Muscle of leg (tissue), 11 donors: ENCODE data around the gene USP25. TPM values are rescaled to one million over a fixed set of nuclear protein-coding genes. Genes with fewer than 3 reads are reported as not detected.

Experiments used
- DNase-seq: peaks from one replicate; pipeline ENCODE4 v3.0.0; 2013
- H3K27ac ChIP-seq: one replicate; pipeline ENCODE4 v1.5.1; 2013; ENCODE audit warnings: mild to moderate bottlenecking, low read length, control low read depth
- H3K27me3 ChIP-seq: one replicate; pipeline ENCODE4 v1.6.1; 2013; ENCODE audit warnings: low read length; ENCODE audit not compliant: control insufficient read depth, insufficient read depth
- H3K36me3 ChIP-seq: one replicate; pipeline ENCODE4 v1.6.1; 2013; ENCODE audit warnings: low read length; ENCODE audit not compliant: control insufficient read depth, insufficient read depth
- H3K4me1 ChIP-seq: one replicate; pipeline ENCODE4 v1.6.1; 2013; ENCODE audit warnings: low read length; ENCODE audit not compliant: control insufficient read depth, insufficient read depth
- H3K4me3 ChIP-seq: one replicate; pipeline ENCODE4 v1.5.1; 2013; ENCODE audit warnings: low read length, control low read depth
- H3K9me3 ChIP-seq: replicated peaks from 2 replicates; pipeline ENCODE4 v1.6.1; 2013; ENCODE audit warnings: low read depth, low read length; ENCODE audit not compliant: control insufficient read depth
- WGBS: methylation state at CpG from one replicate; pipeline ENCODE4 v1.1.5; 2013; ENCODE audit warnings: missing lambda C conversion rate; ENCODE audit not compliant: insufficient coverage; 5-methylcytosine and 5-hydroxymethylcytosine counted together
- polyA plus RNA-seq, 8 donors: library from polyadenylated mRNA; unstranded; fragments of 120-200 nt; gene quantifications; one replicate each; pipeline versions ENCODE4 v1.2.1 to v1.2.3, GENCODE V29; 2013; ENCODE audit warnings: inconsistent platforms in 1 of 8, low replicate concordance in 1 of 8; ENCODE audit not compliant: insufficient read length in 8 of 8, insufficient read depth in 1 of 8
- total RNA-seq: library from RNA; stranded (reverse); fragments of 120-200 nt; gene quantifications from one replicate; pipeline ENCODE4 v1.2.4, GENCODE V29; 2013

USP25 gene
- total and polyA plus RNA-seq, 9 donors: 25.6 to 47.3 (median 35.7) TPM

GRCh38 chr21:15742694-15743093, 12.9 kb downstream of the USP25 start:
- H3K4me1 ChIP-seq: peaks cover 2% of the 10 kb centered on the region
- no peak overlapping the region for H3K27ac ChIP-seq
- WGBS: 95% methylated on average over 11 of the region's 13 CpGs

DNA sequence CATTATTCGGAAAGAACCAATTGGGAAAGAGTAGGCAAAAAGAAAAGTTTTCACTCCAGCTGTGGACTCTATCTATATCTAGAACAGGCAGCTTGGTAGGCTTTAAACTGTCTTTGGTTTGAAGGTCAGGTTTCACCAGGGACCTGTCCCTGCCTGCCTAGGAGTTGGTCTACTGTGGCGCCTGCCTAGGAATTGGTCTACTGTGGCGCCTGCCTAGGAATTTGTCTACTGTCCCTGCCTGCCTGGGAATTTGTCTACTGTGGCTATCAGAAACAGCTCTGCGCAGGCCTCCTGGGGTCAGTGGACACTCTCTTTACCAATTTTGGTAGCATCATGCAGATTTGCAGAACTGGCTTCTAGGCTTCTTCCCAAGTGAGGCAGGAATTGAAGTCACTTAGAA, 13.8 kb downstream of the USP25 start:
- H3K4me1 ChIP-seq: peaks cover 2% of the 10 kb centered on the region
- no peak for DNase-seq
- WGBS: 95% methylated on average over 3 of the region's 4 CpGs

More at GRCh38 chr21:15742694-15743093, 12.9 kb downstream of the USP25 start:
- no peaks in the 10 kb centered on the region for H3K9me3 ChIP-seq
- H3K4me3 ChIP-seq: no peak overlapping the region
- no peak for DNase-seq
- no peaks in the 10 kb centered on the region for H3K27me3 ChIP-seq
- peaks cover 4% of the 10 kb centered on the region for H3K36me3 ChIP-seq

GRCh38 chr21:15744926-15745325, 15.1 kb downstream of the USP25 start:
- no peaks in the 10 kb centered on the region for H3K4me1 ChIP-seq
- peaks cover 4% of the 10 kb centered on the region for H3K36me3 ChIP-seq
- H3K9me3 ChIP-seq: no peaks in the 10 kb centered on the region
- no peaks in the 10 kb centered on the region for H3K27me3 ChIP-seq
- H3K4me3 ChIP-seq: no peak overlapping the region
- 100% methylated on average over 1 of the region's 4 CpGs for WGBS
- H3K27ac ChIP-seq: no peak overlapping the region
- no peak for DNase-seq

More for the DNA sequence above, 13.8 kb downstream of the USP25 start:
- no peak overlapping the region for H3K4me3 ChIP-seq
- no peaks in the 10 kb centered on the region for H3K27me3 ChIP-seq
- peaks cover 4% of the 10 kb centered on the region for H3K36me3 ChIP-seq
- no peak overlapping the region for H3K27ac ChIP-seq
- H3K9me3 ChIP-seq: no peaks in the 10 kb centered on the region

DNA sequence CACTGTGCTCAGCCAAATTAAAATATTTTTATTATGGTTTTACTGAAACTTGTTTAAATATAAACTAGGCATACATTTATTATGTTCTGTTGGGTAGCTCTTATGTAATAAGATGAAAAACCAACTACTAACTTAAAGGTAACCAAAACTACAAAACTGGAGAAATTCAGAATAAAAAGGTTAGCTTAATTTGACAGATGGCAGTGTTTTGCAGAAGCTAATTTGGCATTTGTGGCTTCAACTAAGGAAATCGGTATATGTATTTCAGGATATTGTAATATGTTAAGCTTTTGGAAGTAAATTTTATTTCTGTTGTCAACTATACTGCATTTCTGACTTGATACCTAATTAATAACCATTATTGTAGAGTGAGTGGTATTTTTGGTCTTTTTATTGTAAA, 18.8 kb downstream of the USP25 start:
- H3K27me3 ChIP-seq: no peaks in the 10 kb centered on the region
- no CpG with 5 or more reads among the region's 1 CpG for WGBS
- H3K9me3 ChIP-seq: no peaks in the 10 kb centered on the region
- no peaks in the 10 kb centered on the region for H3K36me3 ChIP-seq
- H3K27ac ChIP-seq: no peak overlapping the region
- H3K4me1 ChIP-seq: no peaks in the 10 kb centered on the region
- no peak for DNase-seq
- no peak overlapping the region for H3K4me3 ChIP-seq

DNA sequence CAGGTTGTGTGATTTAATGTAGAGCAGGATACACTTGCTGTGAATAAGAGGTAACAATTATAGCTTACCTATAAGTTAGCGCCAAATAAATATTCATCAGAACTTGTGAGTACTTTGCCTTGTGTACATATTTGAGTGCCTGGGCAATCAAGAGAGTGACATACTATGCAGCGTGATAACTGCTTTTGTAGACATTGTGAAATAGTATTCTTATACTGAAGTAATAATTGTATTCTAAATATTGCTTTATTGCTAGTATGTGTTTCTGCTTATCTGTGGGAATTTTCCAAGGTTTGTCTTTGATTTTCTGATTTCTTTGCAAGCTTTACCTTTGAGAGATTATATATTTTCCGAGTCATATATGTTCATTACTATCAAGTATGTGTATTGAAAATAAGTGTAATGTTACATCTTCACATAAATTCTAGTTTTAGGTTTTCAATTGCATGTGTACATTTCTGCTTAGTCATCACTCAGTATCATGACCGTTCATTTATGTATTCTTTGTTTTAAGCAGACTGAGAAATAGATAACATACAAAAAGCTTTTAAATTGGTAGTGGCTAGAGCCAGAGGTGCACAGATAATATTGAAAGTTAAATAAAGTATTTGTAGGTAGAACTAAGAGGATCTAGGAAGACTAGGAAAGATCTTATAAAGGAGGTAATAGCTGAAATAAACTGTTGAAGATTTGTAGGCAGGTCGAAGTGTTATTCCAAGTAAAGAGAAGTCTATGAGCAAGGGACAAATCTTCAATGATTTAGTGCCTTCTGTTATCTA, 19.5 kb downstream of the USP25 start:
- Histone ChIP-seq H3K27ac (no peak overlapping the region), H3K4me1 (no peaks in the 10 kb centered on the region)
- no CpG with 5 or more reads among the region's 5 CpGs for WGBS

DNA sequence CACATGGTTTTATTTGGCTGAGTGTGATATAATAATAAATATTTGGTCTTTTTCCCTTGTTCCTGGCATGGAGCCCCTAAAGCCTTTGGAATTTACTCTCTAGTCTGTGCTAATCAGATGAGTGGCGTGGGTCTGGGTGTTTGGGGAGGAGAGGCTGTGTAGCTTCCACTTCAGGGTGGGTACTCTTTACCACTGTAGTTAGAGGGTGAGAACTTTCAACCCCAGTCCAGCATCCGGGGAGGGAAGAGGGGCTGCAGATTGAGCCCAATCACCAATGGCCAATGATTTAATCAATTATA, 20.0 kb downstream of the USP25 start:
- H3K27me3 ChIP-seq: no peaks in the 10 kb centered on the region
- DNase-seq: peak; percentile 29
- no peaks in the 10 kb centered on the region for H3K4me1 ChIP-seq
- no peaks in the 10 kb centered on the region for H3K36me3 ChIP-seq
- no peak overlapping the region for H3K27ac ChIP-seq
- no CpG with 5 or more reads among the region's 2 CpGs for WGBS
- no peaks in the 10 kb centered on the region for H3K9me3 ChIP-seq
- no peak overlapping the region for H3K4me3 ChIP-seq

More for the DNA sequence above, 19.5 kb downstream of the USP25 start:
- no peak for DNase-seq
- Histone ChIP-seq H3K27me3 (no peaks in the 10 kb centered on the region), H3K9me3 (no peaks in the 10 kb centered on the region), H3K36me3 (no peaks in the 10 kb centered on the region), H3K4me3 (no peak overlapping the region)

DNA sequence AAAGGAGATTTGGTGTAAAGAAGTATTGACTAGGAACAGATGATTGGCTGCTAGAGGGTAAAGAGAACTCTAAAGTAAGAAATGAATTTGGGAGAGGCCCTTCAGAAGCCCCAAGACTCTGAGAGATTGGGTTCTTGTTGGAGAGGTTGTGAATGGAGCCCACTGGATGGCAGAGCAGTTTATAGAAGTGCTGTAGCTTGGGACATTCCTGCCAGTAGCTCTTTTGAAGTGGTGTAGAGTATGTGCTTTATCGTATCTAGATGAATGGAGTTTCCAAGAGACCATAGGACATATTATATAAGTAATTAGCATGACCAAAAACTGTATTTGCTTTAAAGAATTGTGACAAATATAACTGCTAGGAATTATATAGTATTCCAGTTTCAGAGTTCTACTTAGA, 21.3 kb downstream of the USP25 start:
- H3K36me3 ChIP-seq: no peaks in the 10 kb centered on the region
- H3K27me3 ChIP-seq: no peaks in the 10 kb centered on the region
- H3K27ac ChIP-seq: no peak overlapping the region
- no peaks in the 10 kb centered on the region for H3K4me1 ChIP-seq
- H3K4me3 ChIP-seq: no peak overlapping the region
- no CpG with 5 or more reads among the region's 1 CpG for WGBS
- no peak for DNase-seq
- H3K9me3 ChIP-seq: no peaks in the 10 kb centered on the region

- Histone ChIP-seq H3K27ac (no peak overlapping the region), H3K9me3 (no peaks in the 10 kb centered on the region), H3K36me3 (no peaks in the 10 kb centered on the region), H3K4me3 (no peak overlapping the region), H3K27me3 (no peaks in the 10 kb centered on the region), H3K4me1 (no peaks in the 10 kb centered on the region)
- peak; percentile 84 for DNase-seq
These were observed 21.8 kb downstream of the USP25 start for GRCh38 chr21:15751546-15751945.

DNA sequence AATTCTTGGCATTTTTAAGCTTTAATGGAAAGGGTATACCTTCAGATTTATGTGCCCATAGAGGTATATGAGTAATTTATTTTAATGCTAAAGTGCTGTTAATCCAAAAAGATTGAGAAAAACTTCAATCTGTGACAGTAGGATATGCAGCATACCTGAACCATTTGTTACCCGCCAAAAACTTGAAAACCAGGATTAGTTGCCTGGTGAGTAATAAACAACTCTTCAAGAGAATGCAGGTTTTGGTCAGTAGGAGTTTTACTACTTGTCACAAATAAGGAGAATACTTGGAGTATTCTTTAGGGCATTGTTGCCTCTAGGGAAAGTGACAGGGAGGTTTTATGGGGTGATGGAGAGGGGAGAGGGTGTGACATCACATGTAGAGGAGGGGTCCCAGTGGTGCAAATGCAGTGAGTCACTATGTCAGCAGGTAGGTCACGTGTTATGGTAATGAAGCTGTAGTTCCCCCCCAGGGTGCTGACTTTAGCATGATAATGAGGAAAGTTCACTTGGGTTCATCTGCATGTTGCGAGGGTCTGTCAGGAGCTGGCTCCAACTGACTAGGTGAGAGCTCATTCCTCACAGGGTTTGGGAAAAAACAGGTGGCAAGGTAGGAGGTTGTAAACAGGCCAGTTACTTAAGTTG, 23.1 kb downstream of the USP25 start:
- H3K27me3 ChIP-seq: no peaks in the 10 kb centered on the region
- no peaks in the 10 kb centered on the region for H3K4me1 ChIP-seq
- no peaks in the 10 kb centered on the region for H3K9me3 ChIP-seq
- H3K4me3 ChIP-seq: no peak overlapping the region
- 86% methylated on average over 2 of the region's 3 CpGs for WGBS
- no peak overlapping the region for H3K27ac ChIP-seq
- H3K36me3 ChIP-seq: no peaks in the 10 kb centered on the region
- DNase-seq: no peak

GRCh38 chr21:15753741-15754140, 24.0 kb downstream of the USP25 start:
- Histone ChIP-seq H3K27ac (no peak overlapping the region), H3K27me3 (no peaks in the 10 kb centered on the region), H3K9me3 (no peaks in the 10 kb centered on the region), H3K36me3 (no peaks in the 10 kb centered on the region), H3K4me3 (no peak overlapping the region), H3K4me1 (no peaks in the 10 kb centered on the region)
- no peak for DNase-seq
- WGBS: no CpG with 5 or more reads among the region's 1 CpG
